Measurements from ENCODE around the gene ERN1. TPM values are rescaled to one million over a fixed set of nuclear protein-coding genes. Genes with fewer than 3 reads are reported as not detected.
A peak's percentile ranks its signal among the peaks of the same experiment; 100 is the strongest.

ERN1 gene
- total RNA-seq, 1 experiment from 2014 or later: 6.5 TPM

DNA sequence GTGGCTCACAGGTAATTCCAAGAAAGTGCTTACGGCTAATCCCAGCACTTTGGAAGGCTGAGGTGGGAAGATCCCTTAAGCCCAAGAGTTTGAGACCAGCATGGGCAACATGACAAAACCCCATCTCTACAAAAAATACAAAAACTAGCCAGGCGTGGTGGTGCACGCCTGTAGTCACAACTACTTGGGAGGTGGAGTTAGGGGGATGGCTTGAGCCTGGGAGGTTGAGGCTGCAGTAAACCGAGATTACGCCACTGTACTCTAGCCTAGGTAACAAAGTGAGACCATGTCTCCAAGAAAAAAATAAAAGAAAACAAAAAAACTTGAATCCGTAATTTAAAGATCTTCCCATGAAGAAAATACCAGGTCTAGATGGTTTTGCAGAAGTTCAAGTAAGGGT, 114.5 kb downstream of the ERN1 start (continued):
- TF ChIP-seq ZNF532 (CRISPR knock-in tag; IDR thresholded peaks at IDR 0.05; ENCODE audit: borderline replicate concordance): no peak
- TF ChIP-seq NFATC4 (CRISPR knock-in tag; IDR thresholded peaks at IDR 0.05): no peak

DNA sequence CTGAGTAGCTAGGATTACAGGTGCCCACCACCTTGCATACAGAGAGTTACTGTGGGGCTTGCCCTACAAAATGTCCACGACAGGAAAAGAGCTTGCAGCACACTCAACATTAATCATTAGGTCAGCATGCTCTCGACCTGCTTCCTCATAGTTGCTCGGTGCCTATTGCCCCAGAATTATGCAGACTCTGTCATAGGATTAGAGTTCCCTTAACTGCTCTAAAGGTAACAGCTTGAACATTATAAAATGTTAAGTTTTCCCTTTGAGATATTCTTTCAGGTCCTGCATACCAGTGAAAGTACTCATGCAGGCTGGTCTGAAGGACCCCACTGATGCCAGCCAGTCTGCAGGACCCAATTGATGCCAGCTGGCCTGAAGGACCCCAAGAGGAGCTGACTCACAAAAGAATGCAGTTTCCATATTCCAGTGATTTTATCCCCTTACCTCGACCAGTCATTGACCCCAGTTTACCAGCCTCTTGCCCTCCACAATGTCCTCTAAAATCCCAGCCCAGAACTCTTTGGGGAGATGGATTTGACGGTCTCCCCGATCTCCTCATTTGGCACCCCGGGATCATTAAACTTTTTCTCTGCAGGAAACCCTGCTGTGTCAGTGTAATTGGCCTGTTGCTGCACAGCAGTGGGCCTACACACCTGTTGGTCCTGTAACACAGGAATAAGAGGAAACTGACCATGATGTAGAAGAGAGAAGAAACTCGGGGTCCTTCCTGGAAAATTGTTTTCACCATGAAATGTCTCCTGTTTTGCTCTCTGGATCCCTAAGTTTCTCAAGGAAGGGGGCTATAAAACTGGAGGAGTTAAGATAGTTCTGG, 120.2 kb downstream of the ERN1 start:
- Mint-ChIP-seq H3K27ac (no peak overlapping the region), H3K4me3 (no peak overlapping the region), H3K36me3 (no peaks in the 10 kb centered on the region), H3K27me3 (ENCODE audit: low read depth) (no peaks in the 10 kb centered on the region), H3K4me1 (peaks cover 18% of the 10 kb centered on the region), H3K9me3 (no peaks in the 10 kb centered on the region)
- ATAC-seq (no peak), DNase-seq (ENCODE audit: low spot score) (no peak)
- TF ChIP-seq E2F5 (CRISPR knock-in tag; IDR thresholded peaks at IDR 0.05): no peak
- no peak for TF ChIP-seq ZBTB21 (CRISPR knock-in tag; IDR thresholded peaks at IDR 0.05; ENCODE audit: borderline replicate concordance)
- TF ChIP-seq ZNF423 (CRISPR knock-in tag; IDR thresholded peaks at IDR 0.05): peak; percentile 78
- no peak for TF ChIP-seq ZNF317 (CRISPR knock-in tag; IDR thresholded peaks at IDR 0.05; ENCODE audit: borderline replicate concordance, low read depth)
- TF ChIP-seq, protein P1, sequence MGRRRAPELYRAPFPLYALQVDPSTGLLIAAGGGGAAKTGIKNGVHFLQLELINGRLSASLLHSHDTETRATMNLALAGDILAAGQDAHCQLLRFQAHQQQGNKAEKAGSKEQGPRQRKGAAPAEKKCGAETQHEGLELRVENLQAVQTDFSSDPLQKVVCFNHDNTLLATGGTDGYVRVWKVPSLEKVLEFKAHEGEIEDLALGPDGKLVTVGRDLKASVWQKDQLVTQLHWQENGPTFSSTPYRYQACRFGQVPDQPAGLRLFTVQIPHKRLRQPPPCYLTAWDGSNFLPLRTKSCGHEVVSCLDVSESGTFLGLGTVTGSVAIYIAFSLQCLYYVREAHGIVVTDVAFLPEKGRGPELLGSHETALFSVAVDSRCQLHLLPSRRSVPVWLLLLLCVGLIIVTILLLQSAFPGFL (CRISPR knock-in tag; IDR thresholded peaks at IDR 0.05; ENCODE audit: borderline replicate concordance): no peak
- no peak for TF ChIP-seq E2F4 (CRISPR knock-in tag; IDR thresholded peaks at IDR 0.05; ENCODE audit: borderline replicate concordance, low read depth)
- no peak for TF ChIP-seq ZNF425 (CRISPR knock-in tag; conservative IDR thresholded peaks at IDR 0.05)
- POLR2A ChIA-PET: no interaction called here
- CTCF ChIA-PET: interaction anchor here (0.7 to 1.6 kb wide), 2 partner anchors 63 to 563 kb away, joined by 3 to 4 read pairs; no protein-coding TSS in a partner anchor

DNA sequence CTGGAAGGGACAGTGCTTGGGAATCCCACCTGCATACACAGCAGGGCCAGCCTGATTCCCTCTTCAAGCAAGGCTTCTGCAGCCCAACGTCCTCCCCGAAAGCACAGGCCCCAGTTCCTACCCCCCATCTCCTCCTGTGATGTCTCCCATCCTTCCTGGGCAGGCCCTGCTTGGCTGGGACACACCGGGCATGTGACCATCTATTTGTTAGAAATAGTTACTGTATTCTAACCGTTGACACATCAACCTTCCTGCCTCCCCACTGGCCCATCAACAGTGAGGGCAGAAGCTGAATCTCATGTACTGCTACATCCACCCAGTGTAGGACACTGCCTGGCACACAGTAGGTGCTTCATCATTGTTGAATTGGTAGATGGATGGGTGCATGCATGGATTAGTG, 121.1 kb downstream of the ERN1 start:
- ATAC-seq (no peak), DNase-seq (ENCODE audit: low spot score) (no peak)
- H3K9me3 Mint-ChIP-seq: no peaks in the 10 kb centered on the region
- H3K27me3 Mint-ChIP-seq (ENCODE audit: low read depth): no peaks in the 10 kb centered on the region; the same call in 1 of the 2 replicates
- H3K36me3 Mint-ChIP-seq: no peaks in the 10 kb centered on the region
- H3K27ac Mint-ChIP-seq: no peak overlapping the region
- peaks cover 18% of the 10 kb centered on the region for H3K4me1 Mint-ChIP-seq
- CTCF ChIA-PET: interaction anchor here (0.7 to 1.6 kb wide), 2 partner anchors 62 to 562 kb away, joined by 3 to 4 read pairs; no protein-coding TSS in a partner anchor
- H3K4me3 Mint-ChIP-seq: no peak overlapping the region
- POLR2A ChIA-PET: interaction anchor here (0.6 kb wide), 2 partner anchors 86 to 1019 kb away, joined by 3 read pairs; no protein-coding TSS in a partner anchor
- TF ChIP-seq CDX4 (CRISPR knock-in tag; IDR thresholded peaks at IDR 0.05; ENCODE audit: borderline replicate concordance): no peak
- TF ChIP-seq ESRRA (CRISPR knock-in tag; IDR thresholded peaks at IDR 0.05; ENCODE audit: borderline replicate concordance): no peak
- TF ChIP-seq MYBL2 (CRISPR knock-in tag; IDR thresholded peaks at IDR 0.05): no peak
- TF ChIP-seq HMGA2 (CRISPR knock-in tag; IDR thresholded peaks at IDR 0.05): no peak
- TF ChIP-seq NR1H2 (CRISPR knock-in tag; IDR thresholded peaks at IDR 0.05): no peak
- no peak for TF ChIP-seq FOXJ3 (CRISPR knock-in tag; IDR thresholded peaks at IDR 0.05; ENCODE audit: borderline replicate concordance)
- TF ChIP-seq, protein P2, sequence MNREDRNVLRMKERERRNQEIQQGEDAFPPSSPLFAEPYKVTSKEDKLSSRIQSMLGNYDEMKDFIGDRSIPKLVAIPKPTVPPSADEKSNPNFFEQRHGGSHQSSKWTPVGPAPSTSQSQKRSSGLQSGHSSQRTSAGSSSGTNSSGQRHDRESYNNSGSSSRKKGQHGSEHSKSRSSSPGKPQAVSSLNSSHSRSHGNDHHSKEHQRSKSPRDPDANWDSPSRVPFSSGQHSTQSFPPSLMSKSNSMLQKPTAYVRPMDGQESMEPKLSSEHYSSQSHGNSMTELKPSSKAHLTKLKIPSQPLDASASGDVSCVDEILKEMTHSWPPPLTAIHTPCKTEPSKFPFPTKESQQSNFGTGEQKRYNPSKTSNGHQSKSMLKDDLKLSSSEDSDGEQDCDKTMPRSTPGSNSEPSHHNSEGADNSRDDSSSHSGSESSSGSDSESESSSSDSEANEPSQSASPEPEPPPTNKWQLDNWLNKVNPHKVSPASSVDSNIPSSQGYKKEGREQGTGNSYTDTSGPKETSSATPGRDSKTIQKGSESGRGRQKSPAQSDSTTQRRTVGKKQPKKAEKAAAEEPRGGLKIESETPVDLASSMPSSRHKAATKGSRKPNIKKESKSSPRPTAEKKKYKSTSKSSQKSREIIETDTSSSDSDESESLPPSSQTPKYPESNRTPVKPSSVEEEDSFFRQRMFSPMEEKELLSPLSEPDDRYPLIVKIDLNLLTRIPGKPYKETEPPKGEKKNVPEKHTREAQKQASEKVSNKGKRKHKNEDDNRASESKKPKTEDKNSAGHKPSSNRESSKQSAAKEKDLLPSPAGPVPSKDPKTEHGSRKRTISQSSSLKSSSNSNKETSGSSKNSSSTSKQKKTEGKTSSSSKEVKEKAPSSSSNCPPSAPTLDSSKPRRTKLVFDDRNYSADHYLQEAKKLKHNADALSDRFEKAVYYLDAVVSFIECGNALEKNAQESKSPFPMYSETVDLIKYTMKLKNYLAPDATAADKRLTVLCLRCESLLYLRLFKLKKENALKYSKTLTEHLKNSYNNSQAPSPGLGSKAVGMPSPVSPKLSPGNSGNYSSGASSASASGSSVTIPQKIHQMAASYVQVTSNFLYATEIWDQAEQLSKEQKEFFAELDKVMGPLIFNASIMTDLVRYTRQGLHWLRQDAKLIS (CRISPR knock-in tag; IDR thresholded peaks at IDR 0.05; ENCODE audit: borderline replicate concordance): no peak

Data from WTC11 (cell line).